B cell (primary cell): ENCODE measurements around the gene SH3RF1. TPM values are rescaled to one million over a fixed set of nuclear protein-coding genes. Genes with fewer than 3 reads are reported as not detected.

Experiments used
- ATAC-seq: fragments of 200-7000 bp; cut with Tn5 transposase; one replicate; pipeline ENCODE4 v1.10.0; 2021; ENCODE audit warnings: low read depth, mild to moderate bottlenecking, moderate number of reproducible peaks, moderate library complexity
- CTCF ChIA-PET: fragments of 350-600 bp; sonication (Branson Sonifier 250); formaldehyde crosslinking; loops from one replicate; lab custom pipeline; 2021; ENCODE audit warnings: antibody characterized with exemption, inconsistent platforms; lab: Charles Lee
- POLR2A ChIA-PET: fragments of 350-600 bp; sonication (Branson Sonifier 250); formaldehyde crosslinking; loops from one replicate; lab custom pipeline; 2021; ENCODE audit warnings: antibody characterized with exemption; lab: Charles Lee
- DNase-seq: peaks from one replicate; pipeline ENCODE4 v3.0.0; 2013
- H2AFZ ChIP-seq: 2 replicates; pipeline ENCODE4 v1.6.1; 2012; ENCODE audit warnings: mild to moderate bottlenecking, low read depth, low read length; ENCODE audit not compliant: insufficient read depth, poor library complexity, severe bottlenecking
- H3K27ac ChIP-seq, 2 donors: 1 replicate in 1 of 2; 2 replicates in 1 of 2; pipeline ENCODE4 v1.5.1; 2012 to 2013; ENCODE audit warnings: low read length in 2 of 2, mild to moderate bottlenecking in 2 of 2, moderate library complexity in 1 of 2
- H3K27me3 ChIP-seq, 4 experiments: fragments of 200-600 bp in 1 of 4; sonication (generic) in 1 of 4; replicated peaks in 1 of 4; 1 replicate in 2 of 4; 2 replicates in 2 of 4; pipeline versions ENCODE4 v1.6.1 to v1.7.0; 2013 to 2016; ENCODE audit warnings: low read length in 3 of 4, mild to moderate bottlenecking in 2 of 4, mixed read lengths in 1 of 4, moderate library complexity in 1 of 4; ENCODE audit not compliant: insufficient read depth in 4 of 4, control insufficient read depth in 3 of 4; ENCODE audit errors: control extremely low read depth in 1 of 4
- H3K36me3 ChIP-seq, 2 experiments: replicated peaks in 1 of 2; 1 replicate in 1 of 2; 2 replicates in 1 of 2; pipeline versions ENCODE4 v1.6.1 to v1.7.1; 2013; ENCODE audit warnings: low read length in 1 of 2; ENCODE audit not compliant: insufficient read depth in 2 of 2, control insufficient read depth in 1 of 2; ENCODE audit errors: control extremely low read depth in 1 of 2, extremely low read depth in 1 of 2
- H3K4me1 ChIP-seq, 2 donors: fragments of 200-600 bp in 1 of 2; sonication (generic) in 1 of 2; 1 replicate in 1 of 2; 2 replicates in 1 of 2; pipeline versions ENCODE4 v1.5.1 to v1.6.1; 2013 to 2017; ENCODE audit warnings: low read length in 2 of 2; ENCODE audit not compliant: control insufficient read depth in 2 of 2, insufficient read depth in 2 of 2
- H3K4me2 ChIP-seq: replicated peaks from 2 replicates; pipeline ENCODE3; 2012; ENCODE audit warnings: mild to moderate bottlenecking, low read depth, low read length; ENCODE audit not compliant: poor library complexity, severe bottlenecking
- H3K4me3 ChIP-seq, 5 experiments: fragments of 200-600 bp in 1 of 5; sonication (generic) in 1 of 5; 1 replicate in 3 of 5; 2 replicates in 2 of 5; pipeline versions ENCODE4 v1.5.1 to v1.7.0; 2011 to 2016; ENCODE audit warnings: low read length in 4 of 5, mild to moderate bottlenecking in 4 of 5, low read depth in 2 of 5, control low read depth in 1 of 5, moderate library complexity in 1 of 5; ENCODE audit not compliant: insufficient read depth in 1 of 5; ENCODE audit errors: control extremely low read depth in 1 of 5, extremely low read depth in 1 of 5
- H3K79me2 ChIP-seq: fragments of 200-600 bp; sonication (generic); one replicate; pipeline ENCODE4 v1.6.0; 2016; ENCODE audit warnings: low read length; ENCODE audit not compliant: control insufficient read depth, insufficient read depth
- H3K9ac ChIP-seq: fragments of 200-600 bp; sonication (generic); 2 replicates; pipeline ENCODE4 v1.6.1; 2017; ENCODE audit warnings: mild to moderate bottlenecking, low read length, moderate library complexity
- H3K9me3 ChIP-seq, 3 donors: one replicate each; pipeline versions ENCODE4 v1.6.1 to v1.7.1; 2013; ENCODE audit warnings: low read length in 2 of 3; ENCODE audit not compliant: control insufficient read depth in 2 of 3, insufficient read depth in 1 of 3; ENCODE audit errors: control extremely low read depth in 1 of 3
- H4K20me1 ChIP-seq: 2 replicates; pipeline ENCODE4 v1.6.0; 2012; ENCODE audit warnings: mild to moderate bottlenecking, low read length; ENCODE audit not compliant: insufficient read depth, control insufficient read depth, poor library complexity, severe bottlenecking
- H3K27ac Mint-ChIP-seq: one replicate; pipeline ENCODE4 v1.8.0; 2021; ENCODE audit warnings: mixed read lengths
- H3K27me3 Mint-ChIP-seq: one replicate; pipeline ENCODE4 v1.8.0; 2021; ENCODE audit warnings: mixed read lengths
- H3K4me1 Mint-ChIP-seq: one replicate; pipeline ENCODE4 v1.8.0; 2021; ENCODE audit warnings: mixed read lengths
- H3K4me3 Mint-ChIP-seq: one replicate; pipeline ENCODE4 v1.8.0; 2021; ENCODE audit warnings: mixed read lengths
- H3K9me3 Mint-ChIP-seq: one replicate; pipeline ENCODE4 v1.8.0; 2022; ENCODE audit warnings: mixed read lengths; ENCODE audit not compliant: insufficient read depth
- CTCF ChIP-seq: fragments of 200-600 bp; IDR thresholded peaks from one replicate; pipeline ENCODE4 v1.8.0; 2022; ENCODE audit warnings: antibody characterized with exemption, mild to moderate bottlenecking
- EZH2 ChIP-seq: IDR thresholded peaks from 2 replicates; pipeline ENCODE4 v1.6.1; 2012; ENCODE audit warnings: borderline replicate concordance, low read depth, mild to moderate bottlenecking, moderate library complexity, low read length; ENCODE audit not compliant: insufficient read depth, poor library complexity, severe bottlenecking
- WGBS: methylation state at CpG from one replicate; pipeline ENCODE4 v1.1.5; 2013; ENCODE audit warnings: missing lambda C conversion rate; ENCODE audit not compliant: insufficient coverage; 5-methylcytosine and 5-hydroxymethylcytosine counted together
- intact Hi-C: fragments of 100-400 bp; cut with micrococcal nuclease; formaldehyde crosslinking; loops from one replicate; pipeline ENCODE4 v1.10.0; 2022
- polyA plus RNA-seq: library from polyadenylated mRNA; depleted of rRNA; stranded (reverse); fragments of >200 nt; gene quantifications from 2 replicates; pipeline ENCODE4 v1.2.3, GENCODE V29; 2012
- total RNA-seq, 2 donors: library from RNA; stranded (reverse); fragments of 120-200 nt in 1 of 2; gene quantifications; 1 replicate in 1 of 2; 2 replicates in 1 of 2; pipeline versions ENCODE4 v1.2.3 to v1.2.4, GENCODE V29; 2013 to 2022

The SH3RF1 gene
- total and polyA plus RNA-seq, 2 donors (not counting 1 experiment from before 2014, with no cell fraction given), result 2.0 to 5.4 TPM

GRCh38 chr4:169054879-169055278 lies 215.9 kb downstream of the SH3RF1 start:
- H3K27ac Mint-ChIP-seq, result no peak overlapping the region
- no peak for ATAC-seq

GRCh38 chr4:169052594-169052945 lies 218.2 kb downstream of the SH3RF1 start:
- intact Hi-C loops, result no loop called here
- no peak for DNase-seq

More at GRCh38 chr4:169054879-169055278, 215.9 kb downstream of the SH3RF1 start:
- Histone ChIP-seq H3K27ac (no peak overlapping the region), H3K4me3 (no peak overlapping the region), H2AFZ (no peak overlapping the region), H3K9ac (no peak overlapping the region), H3K79me2 (no peaks in the 10 kb centered on the region), H3K4me2 (no peak overlapping the region), H4K20me1 (no peaks in the 10 kb centered on the region), H3K9me3 (no peaks in the 10 kb centered on the region), H3K36me3 (no peaks in the 10 kb centered on the region), H3K4me1 (no peaks in the 10 kb centered on the region), H3K27me3 (no peaks in the 10 kb centered on the region)
- Mint-ChIP-seq H3K9me3 (no peaks in the 10 kb centered on the region), H3K27me3 (peaks cover 16% of the 10 kb centered on the region), H3K4me1 (no peaks in the 10 kb centered on the region), H3K4me3 (no peak overlapping the region)
- no peak for TF ChIP-seq CTCF
- no peak for TF ChIP-seq EZH2
- no peak for DNase-seq
- CTCF ChIA-PET, result no interaction called here
- POLR2A ChIA-PET, result no interaction called here
- WGBS, result 82% methylated on average over 6 of the region's 6 CpGs
- intact Hi-C loops, result no loop called here

More at GRCh38 chr4:169052594-169052945, 218.2 kb downstream of the SH3RF1 start:
- Mint-ChIP-seq H3K27me3 (peaks cover 16% of the 10 kb centered on the region), H3K9me3 (no peaks in the 10 kb centered on the region), H3K4me3 (no peak overlapping the region), H3K4me1 (no peaks in the 10 kb centered on the region), H3K27ac (no peak overlapping the region)
- Histone ChIP-seq H3K36me3 (no peaks in the 10 kb centered on the region), H3K9ac (no peak overlapping the region), H3K79me2 (no peaks in the 10 kb centered on the region), H4K20me1 (no peaks in the 10 kb centered on the region), H3K9me3 (no peaks in the 10 kb centered on the region), H3K4me1 (no peaks in the 10 kb centered on the region), H3K27me3 (no peaks in the 10 kb centered on the region), H3K27ac (no peak overlapping the region), H3K4me2 (no peak overlapping the region), H3K4me3 (no peak overlapping the region), H2AFZ (no peak overlapping the region)
- WGBS, result 100% methylated on average over 1 of the region's 6 CpGs
- TF ChIP-seq CTCF (no peak), EZH2 (no peak)
- ChIA-PET POLR2A (no interaction called here), CTCF (no interaction called here)
- no peak for ATAC-seq
